GM23338 (cell line): ENCODE results near the gene DIAPH1. TPM values are rescaled to one million over a fixed set of nuclear protein-coding genes. Genes with fewer than 3 reads are reported as not detected.

ENCODE experiments used
- ATAC-seq: fragments of 200-7000 bp; cut with Tn5 transposase; 3 replicates; pipeline ENCODE4 v1.9.1; 2020
- DNase-seq: peaks from one replicate; pipeline ENCODE4 v3.0.0-alpha.2; 2015; ENCODE audit warnings: low spot score
- H2AFZ ChIP-seq: fragments of 200-600 bp; sonication (generic); 2 replicates; pipeline ENCODE4 v1.8.0; 2016; ENCODE audit warnings: antibody characterized with exemption, mild to moderate bottlenecking, moderate library complexity
- H3F3A ChIP-seq: fragments of 200-600 bp; sonication (generic); replicated peaks from 2 replicates; pipeline ENCODE4 v1.8.0; 2017; ENCODE audit warnings: antibody characterized with exemption, mixed run types, low read depth
- H3K27ac ChIP-seq: fragments of 200-600 bp; sonication (generic); 2 replicates; pipeline ENCODE4 v1.6.1; 2016; ENCODE audit warnings: low read depth
- H3K27me3 ChIP-seq: fragments of 200-600 bp; sonication (generic); 2 replicates; pipeline ENCODE4 v1.8.0; 2016; ENCODE audit warnings: mild to moderate bottlenecking, mixed run types, moderate library complexity; ENCODE audit not compliant: insufficient read depth
- H3K36me3 ChIP-seq: fragments of 200-600 bp; sonication (generic); 2 replicates; pipeline ENCODE4 v1.8.0; 2016; ENCODE audit warnings: mild to moderate bottlenecking; ENCODE audit not compliant: insufficient read depth
- H3K4me1 ChIP-seq: fragments of 200-600 bp; sonication (generic); 2 replicates; pipeline ENCODE4 v1.8.0; 2016; ENCODE audit warnings: mild to moderate bottlenecking, moderate library complexity; ENCODE audit not compliant: insufficient read depth
- H3K4me2 ChIP-seq: fragments of 200-600 bp; sonication (generic); 2 replicates; pipeline ENCODE4 v1.7.1; 2017; ENCODE audit warnings: mixed run types
- H3K4me3 ChIP-seq: fragments of 200-600 bp; sonication (generic); 2 replicates; pipeline ENCODE4 v1.6.1; 2016; ENCODE audit warnings: mixed run types
- H3K79me2 ChIP-seq: fragments of 200-600 bp; sonication (generic); replicated peaks from 2 replicates; pipeline ENCODE4 v1.8.0; 2017; ENCODE audit warnings: mild to moderate bottlenecking; ENCODE audit not compliant: insufficient read depth
- H3K9me2 ChIP-seq: fragments of 200-600 bp; sonication (generic); 2 replicates; pipeline ENCODE4 v1.8.0; 2017; ENCODE audit not compliant: insufficient read depth
- H4K20me1 ChIP-seq: fragments of 200-600 bp; sonication (generic); replicated peaks from 2 replicates; pipeline ENCODE4 v1.8.0; 2017; ENCODE audit warnings: mild to moderate bottlenecking; ENCODE audit not compliant: insufficient read depth
- H3K27ac Mint-ChIP-seq: 2 replicates; pipeline ENCODE4 v1.8.0; 2020; ENCODE audit warnings: inconsistent platforms, mild to moderate bottlenecking, moderate library complexity, mixed read lengths
- H3K27me3 Mint-ChIP-seq: 3 replicates; pipeline ENCODE4 v1.8.0; 2022; ENCODE audit warnings: low read depth, mild to moderate bottlenecking, moderate library complexity, mixed read lengths, inconsistent platforms; ENCODE audit not compliant: insufficient read depth, poor library complexity
- H3K36me3 Mint-ChIP-seq: 3 replicates; pipeline ENCODE4 v1.8.0; 2021; ENCODE audit warnings: low read depth, mild to moderate bottlenecking, inconsistent platforms, moderate library complexity, mixed read lengths
- H3K4me1 Mint-ChIP-seq: 3 replicates; pipeline ENCODE4 v1.8.0; 2020; ENCODE audit warnings: mild to moderate bottlenecking, inconsistent platforms, mixed read lengths
- H3K4me3 Mint-ChIP-seq: 3 replicates; pipeline ENCODE4 v1.8.0; 2021; ENCODE audit warnings: moderate library complexity, mild to moderate bottlenecking, inconsistent platforms, mixed read lengths
- H3K9me3 Mint-ChIP-seq: 3 replicates; pipeline ENCODE4 v1.8.0; 2020; ENCODE audit warnings: moderate library complexity, mild to moderate bottlenecking, inconsistent platforms, mixed read lengths
- CREB1 ChIP-seq: fragments of 250-450 bp; sonication (Bioruptor Pico); IDR thresholded peaks from 2 replicates; pipeline ENCODE4 v1.5.0; 2020; ENCODE audit warnings: low read depth, mild to moderate bottlenecking, moderate library complexity
- CTCF ChIP-seq, 2 experiments: fragments of 200-600 bp in 1 of 2; sonication (generic) in 1 of 2; conservative IDR thresholded peaks; 2 replicates each; pipeline versions ENCODE4 v1.5.1 to v1.6.1; 2016 to 2017; ENCODE audit warnings: antibody characterized with exemption in 2 of 2, low read depth in 2 of 2, mild to moderate bottlenecking in 2 of 2, moderate library complexity in 1 of 2
- EZH2 ChIP-seq: fragments of 200-600 bp; sonication (generic); IDR thresholded peaks from one replicate; pipeline ENCODE4 v1.8.0; 2017; ENCODE audit warnings: antibody characterized with exemption, mild to moderate bottlenecking, low read depth; ENCODE audit not compliant: unreplicated experiment
- JUNB ChIP-seq: IDR thresholded peaks from one replicate; pipeline ENCODE4 v1.6.1; 2016; ENCODE audit warnings: antibody characterized with exemption; ENCODE audit not compliant: unreplicated experiment
- NANOG ChIP-seq: IDR thresholded peaks from 2 replicates; pipeline ENCODE4 v1.6.1; 2016; ENCODE audit warnings: antibody characterized with exemption, borderline replicate concordance
- REST ChIP-seq: IDR thresholded peaks from one replicate; pipeline ENCODE4 v1.6.1; 2018; ENCODE audit warnings: antibody characterized with exemption; ENCODE audit not compliant: unreplicated experiment
- ZNF114 ChIP-seq: fragments of 250-450 bp; sonication (Bioruptor Pico); IDR thresholded peaks from 2 replicates; pipeline ENCODE4 v1.5.0; 2020; ENCODE audit warnings: mild to moderate bottlenecking, moderate library complexity
- polyA plus RNA-seq: library from polyadenylated mRNA; unstranded; fragments of >200 nt; fragmentation: Nextera tagmentation; extraction: Ambion mirVana; gene quantifications from 2 replicates; pipeline ENCODE4 v1.2.1, GENCODE V29; 2016
- total RNA-seq: library from RNA; depleted of rRNA; stranded (reverse); fragments of >200 nt; shearing (Covaris generic); gene quantifications from 2 replicates; pipeline ENCODE4 v1.2.3, GENCODE V29; 2014
- TF ChIP-seq, protein P1 (sequence below): IDR thresholded peaks from 2 replicates; pipeline ENCODE4 v1.6.1; 2016; ENCODE audit warnings: antibody characterized with exemption

Gene DIAPH1
- total and polyA plus RNA-seq, 2 experiments from 2014 or later = 42.9 to 104 TPM

DNA sequence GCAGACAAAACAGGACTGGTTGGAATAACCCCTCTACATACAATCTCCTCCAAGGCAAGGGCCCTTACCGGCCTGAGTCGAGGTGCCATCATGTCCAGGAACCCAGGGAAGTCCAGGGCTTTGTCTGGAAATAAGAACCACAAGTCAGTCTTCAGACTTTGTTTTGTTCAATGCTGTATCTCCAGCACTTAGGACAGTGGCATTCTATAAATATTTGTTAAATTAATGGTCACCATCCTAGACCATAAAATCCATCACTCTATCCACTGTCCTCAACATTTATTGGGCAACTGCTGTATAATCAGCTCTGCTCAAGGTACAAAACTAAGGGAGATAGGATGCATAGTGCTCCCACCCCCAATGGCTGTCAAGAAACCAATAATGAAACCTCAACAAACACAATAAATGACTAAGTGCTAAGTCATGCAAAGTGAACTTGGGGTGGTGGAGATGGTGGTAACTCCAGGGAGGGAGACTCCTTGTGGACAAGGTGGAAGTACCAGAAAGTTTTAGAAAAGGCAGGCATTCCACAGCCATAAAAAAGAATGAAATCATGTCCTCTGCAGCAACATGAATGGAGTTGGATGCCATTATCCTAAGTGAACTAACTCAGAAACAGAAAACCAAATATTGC lies 23.0 kb upstream of the DIAPH1 start:
- peak; percentile 40 for DNase-seq
- Mint-ChIP-seq H3K4me1 (peaks cover 16% of the 10 kb centered on the region), H3K4me3 (no peak overlapping the region), H3K9me3 (no peaks in the 10 kb centered on the region), H3K27ac (no peak overlapping the region), H3K27me3 (peaks cover 6% of the 10 kb centered on the region), H3K36me3 (peaks cover 46% of the 10 kb centered on the region)
- Histone ChIP-seq H3K4me3 (no peak overlapping the region), H3K9me2 (no peaks in the 10 kb centered on the region), H3K27ac (no peak overlapping the region), H2AFZ (no peak overlapping the region), H3K4me2 (no peak overlapping the region), H3K36me3 (0 out of 2 replicates have a peak, but pooled peaks cover 3% of the 10 kb centered on the region), H3K27me3 (peaks cover 3% of the 10 kb centered on the region; the same call in 1 of the 2 replicates), H3K79me2 (no peaks in the 10 kb centered on the region; the same call in 1 of the 2 replicates), H3F3A (0 out of 2 replicates have a peak, but pooled peaks cover 7% of the 10 kb centered on the region), H4K20me1 (peaks cover 5% of the 10 kb centered on the region; the same call in 1 of the 2 replicates), H3K4me1 (peaks cover 8% of the 10 kb centered on the region)
- no peak for ATAC-seq
- TF ChIP-seq CREB1 (CRISPR knock-in tag) = no peak
- no peak for TF ChIP-seq ZNF114 (CRISPR knock-in tag)
- TF ChIP-seq CTCF (conservative IDR thresholded peaks at IDR 0.05; ENCODE audit: low read depth in 2 of 2) = peak; percentile 27 to 36; a peak in 3 of 4 replicates
- no peak for TF ChIP-seq EZH2

- Histone ChIP-seq H4K20me1 (peaks cover 7% of the 10 kb centered on the region), H3K79me2 (peaks cover 9% of the 10 kb centered on the region), H3K36me3 (0 out of 2 replicates have a peak, but pooled peaks cover 3% of the 10 kb centered on the region), H3K4me2 (no peak overlapping the region), H3K27ac (no peak overlapping the region), H3K4me3 (no peak overlapping the region), H2AFZ (no peak overlapping the region), H3K9me2 (no peaks in the 10 kb centered on the region), H3F3A (0 out of 2 replicates have a peak, but pooled peaks cover 10% of the 10 kb centered on the region), H3K4me1 (peaks cover 12% of the 10 kb centered on the region), H3K27me3 (peaks cover 3% of the 10 kb centered on the region; the same call in 1 of the 2 replicates)
- Mint-ChIP-seq H3K27me3 (peaks cover 8% of the 10 kb centered on the region), H3K36me3 (peaks cover 38% of the 10 kb centered on the region), H3K27ac (0 out of 2 replicates have a peak overlapping the region, but pooled peaks have one; percentile 8), H3K4me3 (no peak overlapping the region), H3K9me3 (no peaks in the 10 kb centered on the region), H3K4me1 (peaks cover 23% of the 10 kb centered on the region)
- ATAC-seq = no peak
- DNase-seq = no peak
- TF ChIP-seq, protein P1, sequence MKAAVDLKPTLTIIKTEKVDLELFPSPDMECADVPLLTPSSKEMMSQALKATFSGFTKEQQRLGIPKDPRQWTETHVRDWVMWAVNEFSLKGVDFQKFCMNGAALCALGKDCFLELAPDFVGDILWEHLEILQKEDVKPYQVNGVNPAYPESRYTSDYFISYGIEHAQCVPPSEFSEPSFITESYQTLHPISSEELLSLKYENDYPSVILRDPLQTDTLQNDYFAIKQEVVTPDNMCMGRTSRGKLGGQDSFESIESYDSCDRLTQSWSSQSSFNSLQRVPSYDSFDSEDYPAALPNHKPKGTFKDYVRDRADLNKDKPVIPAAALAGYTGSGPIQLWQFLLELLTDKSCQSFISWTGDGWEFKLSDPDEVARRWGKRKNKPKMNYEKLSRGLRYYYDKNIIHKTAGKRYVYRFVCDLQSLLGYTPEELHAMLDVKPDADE = no peak
- TF ChIP-seq CTCF (conservative IDR thresholded peaks at IDR 0.05; ENCODE audit: low read depth in 2 of 2) = no peak
- TF ChIP-seq JUNB = no peak
- no peak for TF ChIP-seq REST
- TF ChIP-seq NANOG = no peak
Observed at GRCh38 chr5:141640698-141641097, 21.9 kb upstream of the DIAPH1 start.
